Stimulated activated CD8-positive, alpha-beta memory T cell treated with anti-CD3 and anti-CD28 coated beads, Interleukin-12 subunit alpha, Interleukin-12 subunit beta, amount 100 ng/mL, for 24 hours (primary cell): ENCODE results near the gene FAM229B.

Source experiments
- DNase-seq: peaks from one replicate; pipeline ENCODE4 v3.0.0-alpha.2; 2020; ENCODE audit errors: extremely low read depth

FAM229B gene

GRCh38 chr6:112144145-112144926 is 56.9 kb downstream of the FAM229B start:
- no peak for DNase-seq

- no peak for DNase-seq
Observed at GRCh38 chr6:112145080-112145573, 57.7 kb downstream of the FAM229B start.

GRCh38 chr6:112148103-112148502 is 60.7 kb downstream of the FAM229B start:
- no peak for DNase-seq

- no peak for DNase-seq
Observed at GRCh38 chr6:112149236-112149635, 61.8 kb downstream of the FAM229B start.

- no peak for DNase-seq
Observed at GRCh38 chr6:112149719-112150263, 62.4 kb downstream of the FAM229B start.

- no peak for DNase-seq
Observed at GRCh38 chr6:112150363-112150762, 63.0 kb downstream of the FAM229B start.
